HepG2 (cell line): ENCODE results near the gene SNX21. TPM values are rescaled to one million over a fixed set of nuclear protein-coding genes. Genes with fewer than 3 reads are reported as not detected.

ENCODE experiments used
- BCL6 ChIP-seq: IDR thresholded peaks from 2 replicates; pipeline ENCODE4 v1.6.1; 2016; ENCODE audit warnings: missing genetic modification reagents, missing compliant biosample characterization
- CCAR2 ChIP-seq: fragments of 200-400 bp; formaldehyde crosslinking; optimal IDR thresholded peaks from 2 replicates; pipeline ENCODE3; 2018; ENCODE audit warnings: low read depth, mild to moderate bottlenecking, low read length, moderate library complexity
- DMAP1 ChIP-seq: IDR thresholded peaks from 2 replicates; pipeline ENCODE4 v1.6.1; 2016
- JUND ChIP-seq: sonication (generic); formaldehyde crosslinking; IDR thresholded peaks from 2 replicates; pipeline ENCODE4 v1.8.0; 2022; ENCODE audit warnings: mild to moderate bottlenecking, missing genetic modification reagents
- KDM5A ChIP-seq: fragments of 200-600 bp; sonication (generic); IDR thresholded peaks from 2 replicates; pipeline ENCODE4 v1.7.0; 2018; ENCODE audit warnings: antibody characterized with exemption, mild to moderate bottlenecking, low read length, borderline replicate concordance
- MEF2D ChIP-seq: sonication (generic); formaldehyde crosslinking; IDR thresholded peaks from 2 replicates; pipeline ENCODE4 v1.5.1; 2020; ENCODE audit warnings: mild to moderate bottlenecking, missing genetic modification reagents
- NAIF1 ChIP-seq: sonication (generic); formaldehyde crosslinking; IDR thresholded peaks from 2 replicates; pipeline ENCODE4 v1.5.0; 2020; ENCODE audit warnings: mild to moderate bottlenecking, missing genetic modification reagents, borderline replicate concordance
- POGZ ChIP-seq: sonication (generic); formaldehyde crosslinking; IDR thresholded peaks from 2 replicates; pipeline ENCODE4 v1.4.0; 2020; ENCODE audit warnings: mild to moderate bottlenecking, missing genetic modification reagents
- POLR2AphosphoS2 ChIP-seq: IDR thresholded peaks from 2 replicates; pipeline ENCODE4 v1.6.1; 2011; ENCODE audit warnings: low read depth, low read length, improper control_type of control experiment
- SMYD3 ChIP-seq: sonication (generic); formaldehyde crosslinking; IDR thresholded peaks from 2 replicates; pipeline ENCODE4 v1.8.1; 2023; ENCODE audit warnings: mild to moderate bottlenecking, missing genetic modification reagents
- STAG1 ChIP-seq: sonication (generic); formaldehyde crosslinking; IDR thresholded peaks from 2 replicates; pipeline ENCODE4 v1.4.0; 2020; ENCODE audit warnings: missing genetic modification reagents
- YY1 ChIP-seq: IDR thresholded peaks from 2 replicates; pipeline ENCODE4 v1.6.1; 2011; ENCODE audit warnings: low read length, low read depth, moderate library complexity, mild to moderate bottlenecking; ENCODE audit not compliant: insufficient read depth, insufficient replicate concordance
- ZFY ChIP-seq: sonication (generic); formaldehyde crosslinking; IDR thresholded peaks from 2 replicates; pipeline ENCODE4 v1.4.0; 2020; ENCODE audit warnings: missing genetic modification reagents
- ZKSCAN5 ChIP-seq: sonication (generic); formaldehyde crosslinking; IDR thresholded peaks from 2 replicates; pipeline ENCODE4 v1.5.1; 2020; ENCODE audit warnings: mild to moderate bottlenecking, missing genetic modification reagents
- ZNF619 ChIP-seq: sonication (generic); formaldehyde crosslinking; IDR thresholded peaks from 2 replicates; pipeline ENCODE4 v1.4.0; 2020; ENCODE audit warnings: mild to moderate bottlenecking, missing genetic modification reagents
- ZNF720 ChIP-seq: sonication (generic); formaldehyde crosslinking; IDR thresholded peaks from 2 replicates; pipeline ENCODE4 v1.4.0; 2020; ENCODE audit warnings: missing genetic modification reagents
- ZNF792 ChIP-seq: IDR thresholded peaks from 2 replicates; pipeline ENCODE4 v1.6.1; 2016
- polyA plus RNA-seq, 8 experiments: library from polyadenylated mRNA; depleted of rRNA in 3 of 8; stranded (reverse) in 7 of 8; unstranded in 1 of 8; fragments of >200 nt; fragmentation: Illumina TruSeq in 4 of 8; extraction: Trizol in 4 of 8; gene quantifications; 2 replicates each; pipeline versions ENCODE4 v1.2.1 to v1.2.3, GENCODE V29; 2011 to 2016; ENCODE audit warnings: low read depth in 4 of 8, missing spikeins in 1 of 8, mixed read lengths in 1 of 8; ENCODE audit not compliant: insufficient read depth in 1 of 8
- total RNA-seq, 5 experiments: library from RNA; depleted of rRNA; stranded (reverse); fragments of >200 nt; fragmentation: Illumina TruSeq; extraction: Trizol; gene quantifications; 2 replicates each; pipeline ENCODE4 v1.2.3, GENCODE V29; 2016; ENCODE audit warnings: low read depth in 1 of 5
- TF ChIP-seq, protein P1 (sequence below): sonication (generic); formaldehyde crosslinking; IDR thresholded peaks from 2 replicates; pipeline ENCODE4 v1.9.0; 2021; ENCODE audit warnings: missing genetic modification reagents, borderline replicate concordance
- TF ChIP-seq, protein P2 (sequence below): IDR thresholded peaks from 2 replicates; pipeline ENCODE4 v1.6.1; 2016; ENCODE audit warnings: low read depth, control low read depth
- TF ChIP-seq, protein P3 (sequence below): sonication (generic); formaldehyde crosslinking; IDR thresholded peaks from 2 replicates; pipeline ENCODE4 v1.4.0; 2020; ENCODE audit warnings: missing genetic modification reagents, low read depth, mild to moderate bottlenecking, borderline replicate concordance
- TF ChIP-seq, protein P4 (sequence below): sonication (generic); formaldehyde crosslinking; IDR thresholded peaks from 2 replicates; pipeline ENCODE4 v1.4.0; 2020; ENCODE audit warnings: missing genetic modification reagents
- TF ChIP-seq, protein P5 (sequence below): sonication (generic); formaldehyde crosslinking; IDR thresholded peaks from 2 replicates; pipeline ENCODE4 v1.9.0; 2022; ENCODE audit warnings: missing genetic modification reagents, mild to moderate bottlenecking, borderline replicate concordance

Gene SNX21
- total and polyA plus RNA-seq, 2 of the 13 experiments (the other 11 are each of a cell fraction or from before 2014, with no cell fraction given) = 7.7 to 12.8 TPM

DNA sequence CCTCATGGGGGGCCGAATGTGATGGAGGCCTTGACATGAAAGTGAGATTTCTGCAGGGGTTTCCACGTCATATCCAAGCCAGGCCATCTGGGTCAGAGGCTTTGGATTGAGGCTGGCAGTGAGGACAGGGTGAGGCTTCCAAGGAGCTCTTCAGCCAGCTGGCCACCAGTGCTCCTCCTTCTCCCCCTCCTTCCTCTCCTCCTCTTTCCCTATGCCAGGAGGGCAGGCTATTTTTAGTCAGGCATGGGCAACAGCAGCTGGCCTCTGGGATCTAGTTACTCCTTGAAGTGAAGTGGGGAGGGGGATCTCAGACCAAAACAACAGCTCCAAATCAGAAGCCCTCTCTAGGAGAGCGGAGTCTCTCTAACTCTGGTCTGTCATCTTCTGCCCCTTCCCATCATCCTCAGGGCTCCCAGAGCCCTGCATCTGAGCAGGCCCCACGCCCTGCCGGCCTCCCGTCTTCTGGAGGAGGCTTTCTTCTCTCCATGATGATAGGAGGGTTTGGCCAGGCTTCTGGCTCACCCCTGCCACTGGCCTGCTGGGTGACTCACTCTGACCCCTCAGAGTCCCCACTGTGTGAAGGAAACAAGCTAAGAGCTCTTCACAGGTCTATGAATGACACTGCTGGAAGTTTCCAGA lies 7.1 kb upstream of the SNX21 start (continued):
- TF ChIP-seq, protein P1, sequence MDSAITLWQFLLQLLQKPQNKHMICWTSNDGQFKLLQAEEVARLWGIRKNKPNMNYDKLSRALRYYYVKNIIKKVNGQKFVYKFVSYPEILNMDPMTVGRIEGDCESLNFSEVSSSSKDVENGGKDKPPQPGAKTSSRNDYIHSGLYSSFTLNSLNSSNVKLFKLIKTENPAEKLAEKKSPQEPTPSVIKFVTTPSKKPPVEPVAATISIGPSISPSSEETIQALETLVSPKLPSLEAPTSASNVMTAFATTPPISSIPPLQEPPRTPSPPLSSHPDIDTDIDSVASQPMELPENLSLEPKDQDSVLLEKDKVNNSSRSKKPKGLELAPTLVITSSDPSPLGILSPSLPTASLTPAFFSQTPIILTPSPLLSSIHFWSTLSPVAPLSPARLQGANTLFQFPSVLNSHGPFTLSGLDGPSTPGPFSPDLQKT (CRISPR knock-in tag) = no peak
- TF ChIP-seq ZNF619 (no peak), JUND (CRISPR knock-in tag) (no peak), ZNF720 (CRISPR knock-in tag) (no peak), BCL6 (CRISPR knock-in tag) (no peak), MEF2D (CRISPR knock-in tag) (0 out of 2 replicates have a peak, but pooled peaks have one; percentile 19), POGZ (no peak), KDM5A (no peak), NAIF1 (CRISPR knock-in tag) (no peak), STAG1 (CRISPR knock-in tag) (no peak), DMAP1 (CRISPR knock-in tag) (0 out of 2 replicates have a peak, but pooled peaks have one; percentile 39), ZNF792 (CRISPR knock-in tag) (0 out of 2 replicates have a peak, but pooled peaks have one; percentile 19), POLR2AphosphoS2 (no peak), SMYD3 (CRISPR knock-in tag) (no peak), ZFY (CRISPR knock-in tag) (peak; percentile 49), CCAR2 (no peak), YY1 (no peak), ZKSCAN5 (CRISPR knock-in tag) (no peak)
- TF ChIP-seq, protein P2, sequence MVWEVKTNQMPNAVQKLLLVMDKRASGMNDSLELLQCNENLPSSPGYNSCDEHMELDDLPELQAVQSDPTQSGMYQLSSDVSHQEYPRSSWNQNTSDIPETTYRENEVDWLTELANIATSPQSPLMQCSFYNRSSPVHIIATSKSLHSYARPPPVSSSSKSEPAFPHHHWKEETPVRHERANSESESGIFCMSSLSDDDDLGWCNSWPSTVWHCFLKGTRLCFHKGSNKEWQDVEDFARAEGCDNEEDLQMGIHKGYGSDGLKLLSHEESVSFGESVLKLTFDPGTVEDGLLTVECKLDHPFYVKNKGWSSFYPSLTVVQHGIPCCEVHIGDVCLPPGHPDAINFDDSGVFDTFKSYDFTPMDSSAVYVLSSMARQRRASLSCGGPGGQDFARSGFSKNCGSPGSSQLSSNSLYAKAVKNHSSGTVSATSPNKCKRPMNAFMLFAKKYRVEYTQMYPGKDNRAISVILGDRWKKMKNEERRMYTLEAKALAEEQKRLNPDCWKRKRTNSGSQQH (CRISPR knock-in tag) = no peak
- TF ChIP-seq, protein P3, sequence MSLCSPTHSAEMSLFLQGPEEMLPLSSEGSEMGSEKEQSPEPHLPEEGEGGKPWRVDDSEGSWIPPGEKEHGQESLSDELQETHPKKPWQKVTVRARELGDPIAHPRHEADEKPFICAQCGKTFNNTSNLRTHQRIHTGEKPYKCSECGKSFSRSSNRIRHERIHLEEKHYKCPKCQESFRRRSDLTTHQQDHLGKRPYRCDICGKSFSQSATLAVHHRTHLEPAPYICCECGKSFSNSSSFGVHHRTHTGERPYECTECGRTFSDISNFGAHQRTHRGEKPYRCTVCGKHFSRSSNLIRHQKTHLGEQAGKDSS (CRISPR knock-in tag) = no peak
- TF ChIP-seq, protein P4, sequence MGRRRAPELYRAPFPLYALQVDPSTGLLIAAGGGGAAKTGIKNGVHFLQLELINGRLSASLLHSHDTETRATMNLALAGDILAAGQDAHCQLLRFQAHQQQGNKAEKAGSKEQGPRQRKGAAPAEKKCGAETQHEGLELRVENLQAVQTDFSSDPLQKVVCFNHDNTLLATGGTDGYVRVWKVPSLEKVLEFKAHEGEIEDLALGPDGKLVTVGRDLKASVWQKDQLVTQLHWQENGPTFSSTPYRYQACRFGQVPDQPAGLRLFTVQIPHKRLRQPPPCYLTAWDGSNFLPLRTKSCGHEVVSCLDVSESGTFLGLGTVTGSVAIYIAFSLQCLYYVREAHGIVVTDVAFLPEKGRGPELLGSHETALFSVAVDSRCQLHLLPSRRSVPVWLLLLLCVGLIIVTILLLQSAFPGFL (CRISPR knock-in tag) = no peak
- TF ChIP-seq, protein P5, sequence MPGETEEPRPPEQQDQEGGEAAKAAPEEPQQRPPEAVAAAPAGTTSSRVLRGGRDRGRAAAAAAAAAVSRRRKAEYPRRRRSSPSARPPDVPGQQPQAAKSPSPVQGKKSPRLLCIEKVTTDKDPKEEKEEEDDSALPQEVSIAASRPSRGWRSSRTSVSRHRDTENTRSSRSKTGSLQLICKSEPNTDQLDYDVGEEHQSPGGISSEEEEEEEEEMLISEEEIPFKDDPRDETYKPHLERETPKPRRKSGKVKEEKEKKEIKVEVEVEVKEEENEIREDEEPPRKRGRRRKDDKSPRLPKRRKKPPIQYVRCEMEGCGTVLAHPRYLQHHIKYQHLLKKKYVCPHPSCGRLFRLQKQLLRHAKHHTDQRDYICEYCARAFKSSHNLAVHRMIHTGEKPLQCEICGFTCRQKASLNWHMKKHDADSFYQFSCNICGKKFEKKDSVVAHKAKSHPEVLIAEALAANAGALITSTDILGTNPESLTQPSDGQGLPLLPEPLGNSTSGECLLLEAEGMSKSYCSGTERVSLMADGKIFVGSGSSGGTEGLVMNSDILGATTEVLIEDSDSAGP (CRISPR knock-in tag) = 0 out of 2 replicates have a peak, but pooled peaks have one; percentile 15
